ENCODE results near the gene MLN.

DNA sequence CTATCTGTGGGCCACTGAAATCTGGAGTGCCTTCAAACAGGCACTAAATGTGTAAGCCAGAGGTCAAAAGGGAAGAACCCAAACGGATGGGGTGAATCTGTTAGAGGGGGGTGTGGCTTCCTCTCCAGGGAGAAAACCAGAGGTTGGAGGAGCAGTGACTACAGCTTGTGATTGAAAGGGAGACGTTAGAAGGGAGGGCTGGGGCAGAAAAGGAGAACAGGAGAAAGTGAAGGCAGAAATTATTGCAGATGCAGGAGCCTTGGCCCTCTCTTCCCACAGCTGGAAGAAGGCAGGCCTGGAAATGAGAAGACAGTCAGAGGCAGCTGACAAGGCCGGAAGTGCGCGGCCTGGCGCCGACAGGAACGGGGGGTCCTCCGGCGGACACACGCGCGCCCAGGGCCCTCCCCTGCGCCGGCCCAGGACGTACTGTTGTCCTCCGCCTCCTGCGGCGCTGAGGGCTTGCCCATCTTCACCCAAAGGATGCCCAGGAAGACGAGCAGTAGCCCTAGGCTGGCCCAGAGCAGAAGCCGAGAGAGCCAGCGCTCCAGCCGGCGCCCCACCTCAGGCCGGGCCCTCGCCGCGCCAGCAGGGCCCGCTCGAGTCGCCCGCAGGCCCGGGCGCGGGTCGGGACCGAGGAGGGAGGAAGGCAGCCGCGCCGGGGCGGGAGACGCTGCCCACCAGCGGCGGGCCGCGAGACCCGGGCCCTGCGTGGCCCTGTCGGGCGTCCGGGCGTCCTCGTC, 15.7 kb downstream of the MLN start:
- TF ChIP-seq, protein P1, sequence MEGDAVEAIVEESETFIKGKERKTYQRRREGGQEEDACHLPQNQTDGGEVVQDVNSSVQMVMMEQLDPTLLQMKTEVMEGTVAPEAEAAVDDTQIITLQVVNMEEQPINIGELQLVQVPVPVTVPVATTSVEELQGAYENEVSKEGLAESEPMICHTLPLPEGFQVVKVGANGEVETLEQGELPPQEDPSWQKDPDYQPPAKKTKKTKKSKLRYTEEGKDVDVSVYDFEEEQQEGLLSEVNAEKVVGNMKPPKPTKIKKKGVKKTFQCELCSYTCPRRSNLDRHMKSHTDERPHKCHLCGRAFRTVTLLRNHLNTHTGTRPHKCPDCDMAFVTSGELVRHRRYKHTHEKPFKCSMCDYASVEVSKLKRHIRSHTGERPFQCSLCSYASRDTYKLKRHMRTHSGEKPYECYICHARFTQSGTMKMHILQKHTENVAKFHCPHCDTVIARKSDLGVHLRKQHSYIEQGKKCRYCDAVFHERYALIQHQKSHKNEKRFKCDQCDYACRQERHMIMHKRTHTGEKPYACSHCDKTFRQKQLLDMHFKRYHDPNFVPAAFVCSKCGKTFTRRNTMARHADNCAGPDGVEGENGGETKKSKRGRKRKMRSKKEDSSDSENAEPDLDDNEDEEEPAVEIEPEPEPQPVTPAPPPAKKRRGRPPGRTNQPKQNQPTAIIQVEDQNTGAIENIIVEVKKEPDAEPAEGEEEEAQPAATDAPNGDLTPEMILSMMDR (IDR thresholded peaks at IDR 0.05; ENCODE audit: low read depth, low read length), result no peak
- TF ChIP-seq EZH2phosphoT487 (IDR thresholded peaks at IDR 0.05; ENCODE audit: low read depth), result no peak
